Left lung (tissue), 10 donors: ENCODE data around the gene PTH1R. TPM values are rescaled to one million over a fixed set of nuclear protein-coding genes. Genes with fewer than 3 reads are reported as not detected.

Source experiments
- ATAC-seq: fragments of 200-7000 bp; cut with Tn5 transposase; one replicate; pipeline ENCODE4 v1.9.1; 2020; ENCODE audit warnings: moderate library complexity
- DNase-seq, 4 donors: peaks; one replicate each; pipeline ENCODE4 v3.0.0-alpha.2; 2013 to 2020
- H3K27ac ChIP-seq, 2 donors: fragments of 200-600 bp; sonication (generic) in 1 of 2; one replicate each; pipeline versions ENCODE4 v1.5.0 to v1.8.0; 2020 to 2021
- H3K27me3 ChIP-seq, 2 donors: fragments of 200-600 bp; sonication (generic) in 1 of 2; one replicate each; pipeline versions ENCODE4 v1.5.0 to v1.8.0; 2020 to 2021
- H3K36me3 ChIP-seq, 2 donors: fragments of 200-600 bp; sonication (generic) in 1 of 2; one replicate each; pipeline versions ENCODE4 v1.5.0 to v1.8.0; 2020 to 2021
- H3K4me1 ChIP-seq, 2 donors: fragments of 200-600 bp; one replicate each; pipeline ENCODE4 v1.8.0; 2021
- H3K4me3 ChIP-seq, 2 donors: fragments of 200-600 bp; sonication (generic) in 1 of 2; one replicate each; pipeline versions ENCODE4 v1.5.0 to v1.8.0; 2020 to 2021; ENCODE audit warnings: mild to moderate bottlenecking in 1 of 2
- H3K9me3 ChIP-seq, 2 donors: fragments of 200-600 bp; sonication (generic) in 1 of 2; one replicate each; pipeline versions ENCODE4 v1.5.0 to v1.8.0; 2020 to 2021
- intact Hi-C, 2 donors: fragments of 100-400 bp; cut with DNase I; formaldehyde crosslinking; loops; one replicate each; pipeline versions ENCODE4 v1.11.2 to v1.14.2; 2022
- polyA plus RNA-seq, 6 donors: library from polyadenylated mRNA; unstranded; fragments of 120-200 nt; gene quantifications; one replicate each; pipeline ENCODE4 v1.2.1, GENCODE V29; 2013; ENCODE audit not compliant: insufficient read length in 6 of 6
- total RNA-seq, 2 donors: library from RNA; stranded (reverse); fragmentation: NEBNext Ultra II Directional; extraction: Animal tissue kit (Norgen Biotek cat#: 25700); gene quantifications; one replicate each; pipeline ENCODE4 v1.2.1, GENCODE V29; 2021
- TF ChIP-seq, protein P1 (sequence below), 2 donors: fragments of 200-600 bp; sonication (generic) in 1 of 2; IDR thresholded peaks; one replicate each; pipeline versions ENCODE4 v1.5.0 to v1.8.0; 2021; ENCODE audit warnings: antibody characterized with exemption in 2 of 2
- donor health status: DM: no; HTN: yes; CAD: no.
- donor health status: DM: no; HTN: no; CAD: no.

PTH1R gene
- total and polyA plus RNA-seq, 8 donors, result 12.0 to 131 (median 73.6) TPM

DNA sequence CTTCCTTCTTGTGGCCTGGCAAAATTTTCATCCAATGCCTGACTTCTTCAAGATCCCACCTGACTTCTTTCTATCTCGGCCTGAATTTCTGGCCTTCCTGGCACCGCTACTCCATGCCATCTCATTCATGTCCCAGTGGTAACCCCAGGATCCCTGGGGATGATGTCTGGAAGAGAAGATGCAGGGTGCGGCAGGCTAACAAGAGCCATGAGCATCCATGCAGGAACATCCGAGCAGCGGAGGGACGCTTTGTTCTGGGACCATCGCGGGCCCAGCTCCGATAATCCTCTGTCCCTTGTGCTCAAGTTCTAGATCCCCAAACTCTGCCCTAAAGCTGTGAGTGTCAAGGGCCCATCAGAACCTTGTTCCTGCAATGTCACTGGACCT is 25.2 kb upstream of the PTH1R start:
- Histone ChIP-seq H3K4me3 (no peak overlapping the region), H3K9me3 (no peaks in the 10 kb centered on the region), H3K27me3 (peaks cover 0 to 8% of the 10 kb centered on the region in 2 donors), H3K36me3 (no peaks in the 10 kb centered on the region), H3K27ac (no peak overlapping the region), H3K4me1 (no peaks in the 10 kb centered on the region)
- TF ChIP-seq, protein P1, sequence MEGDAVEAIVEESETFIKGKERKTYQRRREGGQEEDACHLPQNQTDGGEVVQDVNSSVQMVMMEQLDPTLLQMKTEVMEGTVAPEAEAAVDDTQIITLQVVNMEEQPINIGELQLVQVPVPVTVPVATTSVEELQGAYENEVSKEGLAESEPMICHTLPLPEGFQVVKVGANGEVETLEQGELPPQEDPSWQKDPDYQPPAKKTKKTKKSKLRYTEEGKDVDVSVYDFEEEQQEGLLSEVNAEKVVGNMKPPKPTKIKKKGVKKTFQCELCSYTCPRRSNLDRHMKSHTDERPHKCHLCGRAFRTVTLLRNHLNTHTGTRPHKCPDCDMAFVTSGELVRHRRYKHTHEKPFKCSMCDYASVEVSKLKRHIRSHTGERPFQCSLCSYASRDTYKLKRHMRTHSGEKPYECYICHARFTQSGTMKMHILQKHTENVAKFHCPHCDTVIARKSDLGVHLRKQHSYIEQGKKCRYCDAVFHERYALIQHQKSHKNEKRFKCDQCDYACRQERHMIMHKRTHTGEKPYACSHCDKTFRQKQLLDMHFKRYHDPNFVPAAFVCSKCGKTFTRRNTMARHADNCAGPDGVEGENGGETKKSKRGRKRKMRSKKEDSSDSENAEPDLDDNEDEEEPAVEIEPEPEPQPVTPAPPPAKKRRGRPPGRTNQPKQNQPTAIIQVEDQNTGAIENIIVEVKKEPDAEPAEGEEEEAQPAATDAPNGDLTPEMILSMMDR (IDR thresholded peaks at IDR 0.05), result no peak
- intact Hi-C loops, result no loop called here
- no peak for ATAC-seq
- no peak for DNase-seq

DNA sequence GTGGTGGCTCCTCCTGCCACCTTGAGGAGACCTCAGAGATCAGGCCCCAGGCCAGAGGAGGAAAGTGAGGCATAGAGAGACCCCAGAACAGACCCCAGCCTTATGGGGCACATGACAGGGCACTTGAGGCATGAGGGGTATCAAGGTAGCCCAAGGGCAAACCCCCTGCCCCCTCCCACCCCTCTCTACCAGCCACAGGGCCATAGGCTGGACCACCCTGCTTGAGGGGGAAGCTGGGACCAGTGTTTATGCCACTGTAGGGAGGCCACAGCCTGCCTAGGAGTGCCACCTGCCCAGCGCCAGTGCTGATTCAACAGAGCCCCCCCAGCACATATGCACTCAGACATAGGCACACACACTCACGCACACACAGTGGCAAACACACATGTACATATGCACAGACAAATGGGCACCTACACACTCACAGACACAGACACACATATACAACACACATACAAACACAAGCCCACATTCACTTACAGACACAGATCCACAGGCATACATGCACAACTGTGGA is 24.6 kb upstream of the PTH1R start:
- H3K4me1 ChIP-seq, result no peaks in the 10 kb centered on the region
- no peaks in the 10 kb centered on the region for H3K36me3 ChIP-seq
- DNase-seq (peak in 1 of 4 donors; percentile 23), ATAC-seq (no peak)
- no peaks in the 10 kb centered on the region for H3K9me3 ChIP-seq
- H3K4me3 ChIP-seq, result no peak overlapping the region
- H3K27ac ChIP-seq, result no peak overlapping the region
- intact Hi-C loops, result no loop called here
- TF ChIP-seq, protein P1 (IDR thresholded peaks at IDR 0.05), result no peak
- peaks cover 0 to 7% of the 10 kb centered on the region in 2 donors for H3K27me3 ChIP-seq

DNA sequence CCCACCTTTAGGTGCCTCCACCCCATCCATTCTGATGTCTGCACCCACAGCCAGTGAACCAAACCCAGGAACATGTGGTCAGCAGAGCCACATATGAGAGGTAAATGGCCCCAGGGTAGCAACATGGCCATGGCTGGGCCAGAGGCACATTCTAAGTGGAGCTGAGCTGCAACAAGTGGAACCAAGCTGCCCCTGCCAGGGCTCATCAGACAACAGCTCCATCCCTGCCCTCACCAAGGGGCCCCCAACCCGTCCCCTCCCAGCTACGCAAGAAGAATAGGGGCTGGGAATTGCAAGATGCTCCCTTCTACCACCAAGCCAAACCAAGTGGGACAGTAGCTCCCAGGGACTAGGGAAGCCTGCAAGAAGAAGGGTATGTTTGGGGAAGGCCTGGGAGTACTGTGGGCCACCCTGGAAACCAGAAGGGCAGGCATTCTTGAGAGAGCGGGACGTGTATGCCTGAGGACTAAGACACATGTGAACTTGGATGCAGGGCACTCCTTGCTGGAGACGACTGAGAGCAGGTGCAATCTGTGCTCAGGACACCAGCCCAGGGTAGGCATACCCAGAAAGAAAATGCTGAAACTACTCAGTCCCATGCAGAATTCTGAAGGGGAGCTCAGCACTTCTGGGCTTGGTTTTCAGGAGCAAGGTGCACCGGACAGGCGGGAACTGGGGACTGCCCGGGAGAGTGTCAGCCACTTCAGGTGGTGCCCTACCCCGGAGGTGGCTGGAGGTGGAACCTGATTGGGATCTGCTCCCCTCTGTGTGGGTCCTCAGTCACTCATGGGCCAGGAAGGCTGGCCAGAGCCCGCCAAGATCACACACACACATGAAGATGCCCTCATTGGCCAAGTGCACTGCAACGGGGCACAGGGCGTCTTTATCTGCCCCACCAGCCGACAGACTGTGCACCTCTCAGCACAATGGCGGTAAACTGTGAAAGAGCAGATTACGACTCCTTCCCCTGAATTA is 23.8 kb upstream of the PTH1R start:
- TF ChIP-seq, protein P1 (IDR thresholded peaks at IDR 0.05), result no peak
- H3K4me1 ChIP-seq, result no peaks in the 10 kb centered on the region
- intact Hi-C loops, result no loop called here
- H3K36me3 ChIP-seq, result no peaks in the 10 kb centered on the region
- H3K27me3 ChIP-seq, result peaks cover 0 to 7% of the 10 kb centered on the region in 2 donors
- no peak for DNase-seq
- ATAC-seq, result no peak
- no peak overlapping the region for H3K4me3 ChIP-seq
- H3K27ac ChIP-seq, result no peak overlapping the region
- H3K9me3 ChIP-seq, result no peaks in the 10 kb centered on the region

DNA sequence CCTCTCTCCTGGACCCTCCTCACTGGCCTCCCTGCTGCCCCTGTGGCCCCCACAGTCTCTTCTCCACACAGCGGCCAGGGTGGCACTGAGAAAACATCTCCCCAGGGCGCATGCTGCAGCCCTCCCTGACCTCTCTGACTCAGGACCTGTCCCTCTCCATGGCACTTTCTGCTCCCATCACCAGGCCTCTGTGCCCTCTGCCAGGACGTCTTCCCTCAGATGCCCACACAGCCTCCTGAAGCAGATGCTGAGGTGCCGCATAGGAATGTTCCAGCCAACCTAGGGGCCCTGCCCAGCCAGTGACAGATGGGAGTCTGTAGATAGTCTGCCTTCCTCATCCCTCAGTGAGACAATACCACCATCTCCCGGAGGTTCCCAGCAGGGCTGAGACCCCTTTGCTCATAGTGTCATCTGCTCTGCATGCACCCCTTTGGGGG is 22.9 kb upstream of the PTH1R start:
- intact Hi-C loops, result no loop called here
- no peak overlapping the region for H3K27ac ChIP-seq
- no peaks in the 10 kb centered on the region for H3K4me1 ChIP-seq
- ATAC-seq (no peak), DNase-seq (no peak)
- H3K4me3 ChIP-seq, result no peak overlapping the region
- TF ChIP-seq, protein P1 (IDR thresholded peaks at IDR 0.05), result no peak
- H3K36me3 ChIP-seq, result no peaks in the 10 kb centered on the region
- H3K9me3 ChIP-seq, result no peaks in the 10 kb centered on the region
- H3K27me3 ChIP-seq, result peaks cover 0 to 7% of the 10 kb centered on the region in 2 donors
